ENCODE results near the gene KIAA1549.

DNA sequence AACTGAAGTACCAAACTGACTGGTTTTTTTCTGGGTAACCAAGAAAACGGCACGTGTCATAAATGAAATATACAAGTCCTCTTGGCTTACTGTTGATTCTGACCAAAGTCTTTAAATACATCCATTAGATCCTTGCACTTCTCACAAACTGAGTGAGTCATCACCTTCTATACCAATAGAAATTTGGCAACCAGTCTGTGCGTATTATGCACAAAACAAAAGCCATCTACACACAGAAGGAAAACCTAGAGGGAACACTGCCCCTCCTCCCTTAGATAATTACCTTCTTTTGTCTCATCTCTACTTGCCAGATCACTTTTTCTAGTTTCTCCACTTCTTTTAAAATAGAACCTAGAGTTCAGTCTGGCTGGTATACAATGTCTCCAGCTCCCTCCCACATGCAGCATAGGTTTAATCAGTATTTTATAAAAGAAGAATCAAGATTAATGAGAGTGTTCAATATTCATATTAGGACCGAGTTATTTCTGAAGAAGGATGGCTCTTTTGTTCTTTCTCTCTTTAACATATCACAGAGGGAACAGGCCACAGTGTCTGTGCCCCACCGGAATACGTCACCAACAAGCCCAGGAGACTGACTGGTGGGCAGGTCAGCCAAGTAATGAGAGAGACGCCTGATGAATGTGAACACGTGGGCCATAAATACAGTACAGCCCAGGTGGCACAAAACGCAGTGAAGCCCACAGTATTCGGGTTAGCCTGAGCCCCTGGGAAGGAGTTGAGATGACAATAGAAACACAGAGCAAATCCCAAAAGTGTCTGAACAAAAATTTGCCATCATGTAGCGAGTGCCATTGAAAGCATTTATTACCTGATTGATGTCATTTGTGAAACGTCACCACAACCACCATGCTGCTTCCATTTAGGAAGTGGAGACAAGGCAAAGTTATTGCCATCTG is 91.3 kb downstream of the KIAA1549 start:
- TF ChIP-seq, protein P1, sequence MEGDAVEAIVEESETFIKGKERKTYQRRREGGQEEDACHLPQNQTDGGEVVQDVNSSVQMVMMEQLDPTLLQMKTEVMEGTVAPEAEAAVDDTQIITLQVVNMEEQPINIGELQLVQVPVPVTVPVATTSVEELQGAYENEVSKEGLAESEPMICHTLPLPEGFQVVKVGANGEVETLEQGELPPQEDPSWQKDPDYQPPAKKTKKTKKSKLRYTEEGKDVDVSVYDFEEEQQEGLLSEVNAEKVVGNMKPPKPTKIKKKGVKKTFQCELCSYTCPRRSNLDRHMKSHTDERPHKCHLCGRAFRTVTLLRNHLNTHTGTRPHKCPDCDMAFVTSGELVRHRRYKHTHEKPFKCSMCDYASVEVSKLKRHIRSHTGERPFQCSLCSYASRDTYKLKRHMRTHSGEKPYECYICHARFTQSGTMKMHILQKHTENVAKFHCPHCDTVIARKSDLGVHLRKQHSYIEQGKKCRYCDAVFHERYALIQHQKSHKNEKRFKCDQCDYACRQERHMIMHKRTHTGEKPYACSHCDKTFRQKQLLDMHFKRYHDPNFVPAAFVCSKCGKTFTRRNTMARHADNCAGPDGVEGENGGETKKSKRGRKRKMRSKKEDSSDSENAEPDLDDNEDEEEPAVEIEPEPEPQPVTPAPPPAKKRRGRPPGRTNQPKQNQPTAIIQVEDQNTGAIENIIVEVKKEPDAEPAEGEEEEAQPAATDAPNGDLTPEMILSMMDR (optimal IDR thresholded peaks at IDR 0.05 in 1 of 3, IDR thresholded peaks at IDR 0.05 in 1 of 3, conservative IDR thresholded peaks at IDR 0.05 in 1 of 3; ENCODE audit: extremely low read depth in 1 of 3, insufficient read depth in 2 of 3, low read length in 3 of 3), result no peak
- no peak for TF ChIP-seq EZH2 (IDR thresholded peaks at IDR 0.05; ENCODE audit: low read length)

Measured in keratinocyte (primary cell).